Naive B cell (primary cell): ENCODE results near the gene MYL3. TPM values are rescaled to one million over a fixed set of nuclear protein-coding genes. Genes with fewer than 3 reads are reported as not detected.

Experiments
- ATAC-seq, 2 donors: fragments of 150-1000 bp; cut with Tn5 transposase; 2 replicates each; pipeline ENCODE4 v1.10.0; 2021; ENCODE audit warnings: low read depth in 2 of 2, mild to moderate bottlenecking in 2 of 2, moderate library complexity in 2 of 2
- DNase-seq: peaks from one replicate; pipeline ENCODE4 v3.0.0; 2022
- H3K27ac Mint-ChIP-seq, 6 donors: one replicate each; pipeline ENCODE4 v1.8.0; 2020 to 2022; ENCODE audit warnings: mild to moderate bottlenecking in 6 of 6, mixed read lengths in 6 of 6, moderate library complexity in 5 of 6, inconsistent platforms in 2 of 6
- H3K27me3 Mint-ChIP-seq, 3 donors: one replicate each; pipeline ENCODE4 v1.8.0; 2021 to 2022; ENCODE audit warnings: mixed read lengths in 3 of 3, mild to moderate bottlenecking in 1 of 3
- H3K36me3 Mint-ChIP-seq, 2 donors: one replicate each; pipeline ENCODE4 v1.8.0; 2020 to 2022; ENCODE audit warnings: mixed read lengths in 2 of 2, inconsistent platforms in 1 of 2, mild to moderate bottlenecking in 1 of 2
- H3K4me1 Mint-ChIP-seq, 3 donors: one replicate each; pipeline ENCODE4 v1.8.0; 2020 to 2022; ENCODE audit warnings: mixed read lengths in 3 of 3, inconsistent platforms in 1 of 3, mild to moderate bottlenecking in 1 of 3, moderate library complexity in 1 of 3
- H3K4me3 Mint-ChIP-seq, 8 donors: one replicate each; pipeline ENCODE4 v1.8.0; 2020 to 2022; ENCODE audit warnings: mild to moderate bottlenecking in 8 of 8, mixed read lengths in 8 of 8, moderate library complexity in 8 of 8, inconsistent platforms in 2 of 8
- H3K9me3 Mint-ChIP-seq, 7 donors: one replicate each; pipeline ENCODE4 v1.8.0; 2020 to 2022; ENCODE audit warnings: mixed read lengths in 7 of 7, mild to moderate bottlenecking in 5 of 7, inconsistent platforms in 2 of 7, moderate library complexity in 1 of 7
- polyA plus RNA-seq, 6 donors: library from polyadenylated mRNA; unstranded; fragments of 300-500 nt; fragmentation: Illumina TruSeq; gene quantifications; one replicate each; pipeline ENCODE4 v1.2.3, GENCODE V29; 2021; ENCODE audit warnings: low read depth in 6 of 6

The MYL3 gene
- polyA plus RNA-seq, 6 donors from 2014 or later, result not detected

DNA sequence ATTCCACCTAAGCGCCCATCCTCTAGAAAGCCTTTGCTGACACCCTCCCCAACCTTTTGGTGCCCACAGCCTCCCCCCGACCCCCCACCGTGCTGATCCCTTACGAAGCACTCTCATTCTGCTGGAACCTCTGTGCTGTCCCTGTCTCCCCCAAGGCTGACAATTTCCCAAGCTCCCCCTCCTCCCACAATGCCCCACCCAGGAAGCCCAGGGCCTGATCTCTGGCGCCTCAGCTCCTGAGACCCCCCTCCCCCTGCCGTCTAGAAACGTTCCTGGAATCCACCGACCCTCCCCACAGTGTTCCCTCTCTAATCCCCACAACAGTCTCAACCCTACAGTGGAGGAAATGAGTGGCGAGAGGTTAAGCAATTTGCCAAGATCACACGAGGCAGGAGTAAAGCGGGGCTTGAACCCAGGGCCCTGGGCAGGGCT, 18.3 kb downstream of the MYL3 start:
- H3K27ac Mint-ChIP-seq, result peak overlapping the region in 5 of 6 donors; percentile 32 to 96 (median 84)
- peaks cover 6 to 18% (median 17%) of the 10 kb centered on the region in 3 donors for H3K4me1 Mint-ChIP-seq
- no peak for ATAC-seq
- peaks cover 22 to 25% of the 10 kb centered on the region in 2 donors for H3K36me3 Mint-ChIP-seq
- H3K9me3 Mint-ChIP-seq, result peaks cover 5 to 32% (median 19%) of the 10 kb centered on the region in 7 donors
- peak overlapping the region; percentile 87 to 94 (median 89) for H3K4me3 Mint-ChIP-seq
- DNase-seq, result no peak
- no peaks in the 10 kb centered on the region for H3K27me3 Mint-ChIP-seq

DNA sequence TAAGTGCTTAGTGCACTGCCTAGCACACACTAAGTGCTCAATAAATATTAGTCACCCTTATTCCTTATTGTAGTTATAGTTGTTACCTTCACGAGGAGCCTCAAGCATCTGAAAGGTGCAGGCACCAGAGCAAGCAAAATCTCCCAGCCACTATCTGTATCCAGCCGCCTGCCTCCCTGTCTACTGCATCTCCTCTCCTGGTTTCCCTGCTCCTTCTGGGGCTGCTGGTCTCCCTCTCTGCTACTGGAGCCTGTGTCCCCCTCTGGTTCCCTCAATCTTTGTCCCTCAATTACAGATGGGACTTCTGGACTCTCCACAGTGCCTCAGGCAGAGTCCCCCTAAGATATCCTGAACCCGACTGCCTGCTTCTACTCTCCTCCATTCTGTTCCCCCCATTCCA, 18.8 kb downstream of the MYL3 start:
- H3K36me3 Mint-ChIP-seq, result peaks cover 22 to 26% of the 10 kb centered on the region in 2 donors
- H3K4me1 Mint-ChIP-seq, result peaks cover 6 to 18% (median 17%) of the 10 kb centered on the region in 3 donors
- H3K9me3 Mint-ChIP-seq, result peaks cover 5 to 34% (median 20%) of the 10 kb centered on the region in 7 donors
- peak overlapping the region in 3 of 6 donors; percentile 74 to 84 (median 76) for H3K27ac Mint-ChIP-seq
- H3K4me3 Mint-ChIP-seq, result peak overlapping the region in 7 of 8 donors; percentile 87 to 94 (median 89)
- DNase-seq (no peak), ATAC-seq (no peak)
- no peaks in the 10 kb centered on the region for H3K27me3 Mint-ChIP-seq

DNA sequence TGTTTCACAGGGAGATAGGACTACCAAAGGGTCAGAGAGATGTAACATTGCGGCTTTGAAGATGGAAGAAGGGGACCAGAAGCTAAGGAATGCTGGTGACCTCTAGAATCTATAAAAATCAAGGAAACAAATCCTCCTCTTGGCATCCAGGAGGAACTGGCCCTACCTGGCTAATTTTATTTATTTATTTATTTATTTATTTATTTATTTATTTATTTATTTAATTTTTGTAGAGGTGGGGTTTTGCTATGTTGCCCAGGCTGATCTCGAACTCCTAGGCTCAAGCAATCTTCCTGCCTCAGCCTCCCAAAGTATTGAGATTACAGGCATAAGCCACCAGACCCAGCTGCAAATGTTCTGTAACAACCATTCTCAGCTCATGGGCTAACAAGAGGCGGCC, 19.7 kb downstream of the MYL3 start:
- no peak for DNase-seq
- Mint-ChIP-seq H3K4me1 (peaks cover 6 to 19% (median 17%) of the 10 kb centered on the region in 3 donors), H3K9me3 (peaks cover 6 to 43% (median 29%) of the 10 kb centered on the region in 7 donors), H3K27me3 (no peaks in the 10 kb centered on the region), H3K27ac (no peak overlapping the region), H3K36me3 (peaks cover 31 to 34% of the 10 kb centered on the region in 2 donors), H3K4me3 (peak overlapping the region in 2 of 8 donors; percentile 3 to 87)
- ATAC-seq, result no peak

DNA sequence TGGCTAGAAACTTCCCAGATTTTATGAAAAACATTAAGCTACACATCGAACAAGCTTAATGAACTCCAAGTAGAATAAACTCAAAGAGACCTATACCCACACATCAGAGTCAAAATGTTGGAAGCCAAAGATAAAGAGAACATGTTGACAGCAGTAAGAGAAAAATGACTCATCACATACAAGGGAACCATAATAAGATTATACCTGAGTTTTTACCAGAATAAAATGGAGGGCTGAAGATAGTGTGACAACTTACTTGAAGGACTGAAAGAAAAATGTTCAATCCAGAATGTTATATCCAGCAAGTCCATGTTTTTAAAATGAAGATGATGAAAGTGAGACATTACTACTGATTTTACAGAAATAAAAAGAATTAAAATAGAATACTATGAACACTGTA, 22.8 kb downstream of the MYL3 start:
- DNase-seq, result no peak
- Mint-ChIP-seq H3K36me3 (peaks cover 42 to 49% of the 10 kb centered on the region in 2 donors), H3K27ac (no peak overlapping the region), H3K4me1 (peaks cover 0 to 13% (median 7%) of the 10 kb centered on the region in 3 donors), H3K9me3 (peaks cover 10 to 62% (median 43%) of the 10 kb centered on the region in 7 donors), H3K4me3 (no peak overlapping the region), H3K27me3 (no peaks in the 10 kb centered on the region)
- ATAC-seq, result no peak

DNA sequence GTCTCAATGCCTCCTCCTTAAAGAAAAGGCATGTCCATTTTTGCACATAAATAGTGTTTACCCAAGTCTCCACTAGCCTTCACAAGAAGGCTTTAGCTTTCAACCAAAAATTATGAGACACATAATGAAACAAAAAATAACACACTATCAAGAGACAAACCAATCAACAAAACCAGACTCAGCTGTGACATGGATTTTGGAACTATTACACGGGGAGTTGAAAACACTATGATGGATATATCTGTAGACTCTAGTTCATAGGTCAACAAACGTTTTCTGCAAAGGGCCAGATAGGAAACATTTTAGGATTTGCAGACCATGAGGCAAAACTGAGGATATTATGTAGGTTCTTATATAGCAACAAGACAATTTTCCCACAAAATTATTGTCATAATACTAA, 24.9 kb downstream of the MYL3 start:
- peaks cover 0 to 3% (median 0%) of the 10 kb centered on the region in 3 donors for H3K4me1 Mint-ChIP-seq
- peaks cover 10 to 61% (median 43%) of the 10 kb centered on the region in 7 donors for H3K9me3 Mint-ChIP-seq

DNA sequence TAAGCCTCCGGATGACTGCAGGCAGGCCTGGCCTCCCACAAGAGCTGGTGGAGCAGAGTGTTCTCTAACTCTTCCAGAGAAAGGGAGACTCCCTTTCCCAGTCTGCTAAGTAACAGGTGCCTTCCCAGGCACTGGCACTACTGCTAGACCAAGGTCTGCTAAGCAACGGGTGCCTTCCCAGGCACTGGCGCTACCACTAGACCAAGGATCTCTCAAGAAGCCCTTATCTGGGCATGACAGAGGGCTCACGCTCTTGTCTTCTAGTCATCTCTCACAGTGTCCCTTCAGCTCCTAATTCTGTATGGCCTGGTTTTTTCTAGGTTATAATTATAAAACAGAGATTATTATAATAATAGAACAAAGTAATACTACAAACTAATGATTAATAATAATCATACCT, 27.8 kb downstream of the MYL3 start:
- no peak overlapping the region for H3K4me3 Mint-ChIP-seq
- ATAC-seq (no peak), DNase-seq (no peak)
- H3K4me1 Mint-ChIP-seq, result peaks cover 0 to 3% (median 0%) of the 10 kb centered on the region in 3 donors
- peaks cover 24 to 30% of the 10 kb centered on the region in 2 donors for H3K36me3 Mint-ChIP-seq
- H3K9me3 Mint-ChIP-seq, result peaks cover 9 to 37% (median 28%) of the 10 kb centered on the region in 7 donors
- no peaks in the 10 kb centered on the region for H3K27me3 Mint-ChIP-seq
- no peak overlapping the region for H3K27ac Mint-ChIP-seq

More for the DNA sequence above, 24.9 kb downstream of the MYL3 start:
- ATAC-seq (no peak), DNase-seq (no peak)
- Mint-ChIP-seq H3K4me3 (no peak overlapping the region), H3K36me3 (peaks cover 42 to 49% of the 10 kb centered on the region in 2 donors), H3K27ac (no peak overlapping the region), H3K27me3 (no peaks in the 10 kb centered on the region)

DNA sequence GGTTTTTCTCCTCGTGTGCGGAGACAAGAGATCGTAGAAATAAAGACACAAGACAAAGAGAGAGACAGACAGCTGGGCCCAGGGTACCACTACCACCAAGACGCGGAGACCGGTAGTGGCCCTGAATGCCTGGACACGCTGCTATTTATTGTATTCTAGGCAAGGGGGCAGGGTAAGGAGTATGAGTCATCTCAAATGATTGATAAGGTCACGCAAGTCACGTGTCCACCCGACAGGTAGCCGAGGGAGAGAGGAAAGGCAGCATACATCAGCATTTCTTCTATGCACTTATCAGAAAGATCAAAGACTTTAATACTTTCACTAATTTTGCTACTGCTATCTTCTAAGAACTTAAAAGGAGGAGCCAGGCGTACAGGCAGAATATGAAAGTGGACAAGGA, 28.2 kb downstream of the MYL3 start:
- Mint-ChIP-seq H3K4me1 (peaks cover 0 to 3% (median 0%) of the 10 kb centered on the region in 3 donors), H3K27me3 (no peaks in the 10 kb centered on the region), H3K9me3 (peaks cover 6 to 32% (median 24%) of the 10 kb centered on the region in 7 donors), H3K36me3 (peaks cover 20 to 26% of the 10 kb centered on the region in 2 donors), H3K4me3 (no peak overlapping the region), H3K27ac (no peak overlapping the region)
- DNase-seq (no peak), ATAC-seq (no peak)

DNA sequence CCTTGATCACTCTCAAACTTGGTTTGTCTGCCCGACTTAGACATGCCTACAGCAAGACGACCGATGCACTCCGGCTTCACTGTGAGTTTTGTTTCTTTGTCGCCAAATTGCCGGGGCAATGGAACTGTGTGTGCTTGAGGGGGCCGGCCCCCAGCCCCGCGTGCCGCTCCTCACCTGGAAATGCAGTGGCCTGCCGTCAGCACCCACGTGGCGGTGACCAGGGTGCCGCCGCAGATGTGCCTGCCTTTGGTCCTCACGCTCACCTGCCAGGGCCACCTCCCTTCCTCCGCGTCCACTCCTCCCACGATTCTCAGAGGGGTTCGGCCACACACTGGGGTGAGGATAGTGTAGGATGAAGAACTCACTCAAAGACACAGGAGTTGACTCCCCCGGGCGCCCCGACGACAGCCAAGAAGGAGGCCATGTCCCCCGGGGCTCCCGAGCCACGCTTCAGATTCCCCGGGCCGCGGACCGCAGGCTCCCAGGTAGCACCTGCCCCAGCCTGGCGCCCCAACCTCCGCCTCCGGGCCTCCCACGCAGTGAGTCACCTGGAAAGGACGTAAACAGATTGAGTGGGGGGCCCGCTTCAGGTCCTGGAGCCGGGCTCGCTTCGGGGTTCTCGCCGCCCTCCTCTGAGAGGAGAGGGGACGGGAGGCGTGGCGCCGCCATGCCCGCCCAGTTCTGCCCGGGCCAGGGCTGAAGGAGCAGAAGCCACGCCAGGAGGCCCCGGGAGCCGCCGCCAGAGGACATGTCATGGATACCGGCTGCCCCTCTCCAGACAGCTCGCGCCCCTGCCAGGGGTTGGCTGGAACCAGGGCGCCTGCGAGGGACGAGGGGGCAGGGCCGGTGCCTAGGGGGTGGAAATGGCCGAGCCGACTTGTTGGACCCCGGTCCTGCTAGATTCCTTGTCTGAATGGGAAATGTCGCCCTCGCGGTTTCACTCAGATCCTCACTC, 29.6 kb downstream of the MYL3 start:
- DNase-seq (no peak), ATAC-seq (no peak)
- peaks cover 4 to 20% (median 15%) of the 10 kb centered on the region in 7 donors for H3K9me3 Mint-ChIP-seq
- H3K4me3 Mint-ChIP-seq, result no peak overlapping the region
- no peaks in the 10 kb centered on the region for H3K27me3 Mint-ChIP-seq
- H3K4me1 Mint-ChIP-seq, result peaks cover 0 to 3% (median 0%) of the 10 kb centered on the region in 3 donors
- H3K27ac Mint-ChIP-seq, result no peak overlapping the region
- H3K36me3 Mint-ChIP-seq, result peaks cover 12 to 16% of the 10 kb centered on the region in 2 donors

DNA sequence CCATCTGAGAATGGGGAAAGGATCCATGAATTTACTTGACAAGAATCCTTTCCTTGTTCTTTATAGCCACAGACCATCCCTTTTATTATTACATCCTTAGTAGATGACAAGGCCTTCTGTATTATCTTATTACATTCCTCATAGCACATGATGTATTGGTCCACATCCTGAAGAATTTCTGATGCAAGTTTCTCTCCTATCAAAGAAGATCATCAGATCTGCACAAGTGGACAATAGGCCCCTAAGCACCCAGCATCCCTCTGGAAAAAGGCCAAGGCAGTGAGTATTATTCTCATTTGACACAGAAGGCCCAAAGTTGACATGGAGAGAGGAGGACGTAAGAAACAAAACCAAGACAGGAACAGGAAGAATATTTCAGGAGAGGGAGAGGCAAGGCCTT, 31.4 kb downstream of the MYL3 start:
- Mint-ChIP-seq H3K9me3 (peaks cover 0 to 2% (median 0%) of the 10 kb centered on the region in 7 donors), H3K4me1 (no peaks in the 10 kb centered on the region), H3K4me3 (no peak overlapping the region), H3K36me3 (no peaks in the 10 kb centered on the region), H3K27me3 (no peaks in the 10 kb centered on the region), H3K27ac (no peak overlapping the region)
- ATAC-seq (no peak), DNase-seq (no peak)

DNA sequence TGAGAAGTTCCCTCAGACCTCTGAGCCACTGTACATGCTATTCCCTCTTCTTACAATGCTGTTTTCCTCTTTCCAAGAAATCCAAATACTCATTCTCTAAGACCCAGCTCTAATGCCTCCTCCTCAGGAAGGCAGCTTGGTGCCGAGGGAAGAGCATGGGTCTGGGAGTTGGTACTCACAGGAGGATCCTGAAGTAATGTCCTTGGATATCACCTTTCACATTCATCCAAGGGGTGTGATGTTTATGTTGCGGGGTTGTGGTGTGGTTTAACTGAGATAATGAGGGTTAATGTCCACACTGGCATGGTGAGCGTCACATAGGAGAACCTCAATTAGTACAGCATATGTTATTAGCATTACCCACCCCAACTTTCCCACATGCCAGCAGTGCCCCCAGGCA, 31.9 kb downstream of the MYL3 start:
- ATAC-seq (no peak), DNase-seq (no peak)
- no peaks in the 10 kb centered on the region for H3K9me3 Mint-ChIP-seq
- no peaks in the 10 kb centered on the region for H3K4me1 Mint-ChIP-seq
- H3K4me3 Mint-ChIP-seq, result no peak overlapping the region
- H3K36me3 Mint-ChIP-seq, result no peaks in the 10 kb centered on the region
- H3K27ac Mint-ChIP-seq, result no peak overlapping the region
- no peaks in the 10 kb centered on the region for H3K27me3 Mint-ChIP-seq

DNA sequence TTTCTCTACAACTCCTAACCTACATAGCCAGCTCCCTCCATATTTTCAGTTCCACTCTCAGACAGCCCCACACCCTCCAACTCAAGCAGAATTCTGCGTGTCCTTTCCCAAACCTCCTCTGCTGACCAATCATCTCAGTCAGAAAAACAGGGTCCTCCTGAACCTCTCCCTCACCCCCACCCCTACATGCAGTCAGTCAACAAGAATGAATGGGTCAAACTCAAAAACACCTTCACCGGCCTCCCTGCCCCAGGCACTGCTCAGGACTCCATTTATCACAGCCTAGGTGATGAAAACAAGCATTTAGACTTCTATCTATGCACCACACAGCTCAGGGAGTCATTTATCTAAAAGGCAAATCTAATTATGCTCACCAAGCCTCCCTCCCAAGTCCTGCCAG, 32.4 kb downstream of the MYL3 start:
- DNase-seq (no peak), ATAC-seq (no peak)
- Mint-ChIP-seq H3K27me3 (no peaks in the 10 kb centered on the region), H3K4me1 (no peaks in the 10 kb centered on the region), H3K4me3 (no peak overlapping the region), H3K27ac (peak overlapping the region in 2 of 6 donors; percentile 8 to 42), H3K9me3 (no peaks in the 10 kb centered on the region), H3K36me3 (no peaks in the 10 kb centered on the region)

DNA sequence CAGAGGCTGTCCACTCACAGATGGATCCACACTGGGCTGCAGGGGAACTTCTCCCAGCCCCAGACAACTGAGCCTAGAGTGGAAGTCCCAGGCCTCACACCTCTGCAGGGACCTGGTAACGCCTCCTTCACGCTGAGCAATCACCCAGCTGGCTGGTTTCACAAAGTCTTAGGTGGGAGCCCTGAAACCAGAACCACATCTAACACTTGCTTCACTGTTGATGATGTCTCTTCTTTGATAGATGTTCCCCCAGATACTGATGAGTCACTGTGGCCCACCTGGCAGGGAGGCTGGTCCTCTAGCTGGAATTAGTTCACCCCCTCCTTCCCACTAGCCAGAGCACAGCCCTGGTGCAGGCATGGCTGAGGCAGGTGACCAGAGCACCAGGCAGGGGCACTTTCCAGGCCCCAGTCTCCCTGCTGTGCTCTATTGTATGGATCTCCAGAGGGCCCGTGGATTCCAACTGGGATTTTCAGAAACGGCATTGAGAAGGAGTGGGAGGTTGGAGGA, 33.5 kb downstream of the MYL3 start:
- Mint-ChIP-seq H3K4me3 (no peak overlapping the region), H3K27me3 (no peaks in the 10 kb centered on the region), H3K36me3 (no peaks in the 10 kb centered on the region), H3K27ac (no peak overlapping the region), H3K4me1 (no peaks in the 10 kb centered on the region), H3K9me3 (no peaks in the 10 kb centered on the region)
- DNase-seq (no peak), ATAC-seq (peak in 1 of 2 donors; percentile 30)

DNA sequence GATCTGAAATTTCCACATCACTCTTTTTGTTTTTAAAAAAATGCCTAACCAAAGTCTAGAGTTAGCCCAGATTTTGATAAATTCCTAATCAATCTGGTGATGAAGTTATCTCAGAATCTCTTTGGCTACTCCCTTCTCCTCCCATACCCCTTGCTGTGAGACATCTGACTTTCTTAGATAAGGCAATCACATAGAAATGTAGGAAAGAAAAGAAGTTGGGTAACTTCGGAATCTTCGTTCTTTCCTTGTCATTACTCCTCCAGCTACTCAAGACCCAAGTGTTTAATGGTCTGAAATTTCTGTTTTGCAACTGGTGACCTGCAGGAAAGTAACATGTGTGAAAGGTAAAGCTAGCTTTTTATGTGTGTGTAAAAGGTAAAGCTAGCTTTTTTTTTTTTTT, 37.8 kb downstream of the MYL3 start:
- Mint-ChIP-seq H3K4me1 (no peaks in the 10 kb centered on the region), H3K27me3 (peaks cover 0 to 7% (median 0%) of the 10 kb centered on the region in 3 donors)

More for the DNA sequence above, 37.8 kb downstream of the MYL3 start:
- Mint-ChIP-seq H3K4me3 (no peak overlapping the region), H3K36me3 (peaks cover 18% of the 10 kb centered on the region in 2 donors), H3K9me3 (peaks cover 9 to 35% (median 19%) of the 10 kb centered on the region in 7 donors), H3K27ac (no peak overlapping the region)
- ATAC-seq (no peak), DNase-seq (no peak)
